HG03354 (cell line): ENCODE results near the gene BMP7.

Experiments
- ATAC-seq: cut with Tn5 transposase; IDR thresholded peaks from one replicate; pipeline ENCODE4 v1.9.1; 2021; ENCODE audit warnings: mild to moderate bottlenecking; ENCODE audit not compliant: unreplicated experiment, poor library complexity, severe bottlenecking

The BMP7 gene

DNA sequence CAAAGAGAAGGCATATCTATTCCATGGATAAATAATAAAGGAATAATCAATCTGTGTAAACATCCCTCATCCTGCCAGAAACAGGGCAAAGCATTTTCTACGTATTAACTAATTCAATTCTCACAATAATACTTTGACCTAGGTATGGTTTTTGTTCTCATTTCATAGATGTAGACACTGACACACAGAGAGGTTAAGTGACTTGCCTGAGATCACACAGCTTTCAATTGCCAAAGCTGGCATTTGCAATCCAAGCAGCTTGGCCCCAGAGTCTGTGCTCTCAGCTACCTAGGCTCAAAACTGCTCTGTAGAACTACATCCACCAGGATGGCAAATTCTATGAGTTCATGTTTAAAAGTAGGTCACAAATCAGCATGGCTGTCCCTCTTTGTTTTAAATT, 124.9 kb downstream of the BMP7 start:
- no peak for ATAC-seq

DNA sequence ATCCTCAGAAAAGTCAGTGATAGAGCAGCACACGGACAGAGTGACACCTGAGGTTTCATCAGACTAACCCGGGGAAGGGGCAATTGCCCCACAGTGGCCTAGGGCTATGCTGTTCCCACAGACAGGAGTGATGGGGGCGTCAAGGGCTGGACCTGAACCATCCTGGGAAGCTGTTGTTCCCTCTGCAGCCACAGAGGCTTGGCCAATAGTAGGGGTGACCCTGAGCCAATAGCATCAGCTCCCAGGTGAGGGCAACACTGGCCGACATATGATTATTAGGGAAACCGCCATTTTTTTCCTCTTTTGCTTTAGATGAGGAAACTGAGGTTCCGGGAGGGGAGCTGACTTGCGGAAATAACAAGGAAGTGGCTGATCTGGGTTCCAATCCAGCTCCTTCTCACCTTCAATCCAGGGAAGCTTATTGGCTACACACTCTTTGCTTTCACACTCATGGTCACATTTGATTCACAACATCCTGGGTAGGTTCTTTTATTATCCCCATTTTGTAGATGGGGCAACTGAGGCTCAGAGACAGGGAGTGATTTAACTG, 126.0 kb downstream of the BMP7 start:
- no peak for ATAC-seq

DNA sequence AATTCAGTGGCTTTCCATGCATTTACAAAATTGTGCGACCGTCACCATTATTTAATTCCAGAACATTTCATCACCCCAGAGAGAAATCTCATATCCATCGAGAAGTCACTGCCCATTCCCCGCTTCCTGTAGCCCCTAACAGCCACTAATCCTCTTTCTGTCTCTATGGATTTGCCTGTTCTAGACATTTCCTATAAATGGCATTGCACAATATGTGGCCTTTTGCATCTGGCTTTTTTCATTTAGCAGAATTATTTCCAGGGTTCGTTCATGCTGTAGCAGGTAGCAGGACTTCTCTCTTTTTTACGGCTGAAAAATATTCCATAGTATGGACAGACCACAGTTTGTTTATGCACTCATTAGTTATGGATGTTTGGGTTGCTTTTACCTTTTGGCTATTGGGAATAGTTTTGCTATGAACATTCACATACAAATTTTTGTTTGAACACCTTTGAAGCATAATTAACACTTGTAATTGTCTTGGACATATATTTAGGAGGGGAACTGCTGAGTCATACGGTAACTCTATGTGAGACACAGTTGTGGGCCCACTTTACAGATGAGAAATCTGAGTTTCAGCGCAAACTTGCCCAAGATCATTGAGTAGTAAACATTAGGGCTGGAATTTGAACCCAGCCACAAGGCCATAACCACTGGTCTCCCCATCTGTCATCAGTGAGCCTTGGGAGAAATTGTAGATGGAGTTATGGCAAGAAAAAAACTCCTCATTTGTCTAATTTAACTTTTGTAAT, 126.9 kb downstream of the BMP7 start:
- no peak for ATAC-seq

DNA sequence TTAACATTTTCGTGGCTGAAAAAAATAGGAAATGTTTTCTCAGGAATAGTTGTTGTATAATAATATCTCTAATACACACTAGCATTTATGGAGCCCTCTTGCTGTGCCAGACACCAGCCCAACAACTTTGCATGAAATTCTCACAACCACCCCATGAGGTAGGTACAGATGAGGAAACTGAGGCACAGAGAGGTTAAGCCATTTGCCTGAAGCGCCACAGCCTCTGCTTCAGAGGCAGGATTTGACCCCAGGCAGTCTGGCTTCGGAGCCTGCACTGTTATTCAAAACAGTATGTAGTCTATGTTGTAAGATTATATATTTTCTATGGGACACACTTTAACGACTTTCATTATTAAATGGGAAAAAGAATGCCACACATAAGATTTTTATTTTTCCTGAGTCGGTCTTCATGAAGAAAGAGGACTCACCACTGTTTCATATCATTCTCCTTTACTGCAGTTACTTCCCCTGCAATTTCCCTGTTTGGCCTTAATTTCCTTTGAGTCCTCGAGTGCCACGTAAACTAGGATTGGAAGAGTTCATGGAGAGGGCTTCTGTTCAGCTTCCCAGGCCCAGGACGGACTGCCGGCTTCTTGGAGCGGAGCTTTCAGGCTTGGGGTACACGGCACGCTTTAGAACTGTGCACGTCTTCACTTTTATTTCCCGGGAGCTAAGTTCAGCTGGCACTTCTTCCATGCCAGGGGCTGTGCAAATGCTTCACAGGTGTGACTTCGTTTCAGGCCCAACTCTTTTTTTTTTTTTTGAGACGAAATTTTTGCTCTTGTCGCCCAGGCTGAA, 128.0 kb downstream of the BMP7 start:
- no peak for ATAC-seq

DNA sequence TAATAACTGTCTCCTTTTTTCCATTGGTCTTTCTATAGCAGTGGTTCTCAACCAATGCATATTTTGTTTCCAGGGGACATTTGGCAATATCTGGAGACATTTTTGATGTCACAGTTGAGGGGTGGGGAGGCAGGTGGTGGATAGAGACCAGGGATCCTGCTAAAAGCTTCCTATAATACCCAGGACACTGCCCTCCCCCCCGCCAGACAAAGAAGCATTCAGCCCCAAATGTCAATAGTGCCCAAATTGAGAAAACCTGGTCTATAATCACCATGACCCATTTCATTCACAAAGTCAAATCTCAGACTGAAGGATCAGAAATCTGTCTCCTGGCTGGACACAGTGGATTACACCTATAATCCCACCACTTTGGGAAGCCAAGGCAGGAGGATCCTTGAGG, 128.8 kb downstream of the BMP7 start:
- no peak for ATAC-seq

GRCh38 chr20:57136734-57137133, 129.7 kb downstream of the BMP7 start:
- ATAC-seq = no peak

DNA sequence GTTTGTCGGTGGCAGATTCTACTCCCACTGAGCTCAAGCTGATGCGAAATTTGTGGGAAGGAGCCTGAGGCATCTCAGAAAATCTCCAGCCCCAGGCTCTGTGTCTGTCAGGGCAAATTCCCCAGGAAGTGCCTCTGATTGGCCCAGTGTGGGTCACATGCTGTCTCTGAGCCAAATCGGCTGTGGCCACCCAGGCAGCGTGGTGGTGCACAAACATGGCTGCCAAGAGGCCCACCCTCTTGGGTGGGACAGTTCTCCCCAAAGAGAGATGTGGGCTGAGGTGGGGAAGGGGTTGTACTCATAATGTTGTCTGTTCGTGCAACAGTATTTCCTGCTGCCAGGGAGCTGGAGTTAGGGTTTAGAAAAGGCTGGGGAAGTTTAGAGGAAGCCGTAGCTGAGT, 130.6 kb downstream of the BMP7 start:
- no peak for ATAC-seq

DNA sequence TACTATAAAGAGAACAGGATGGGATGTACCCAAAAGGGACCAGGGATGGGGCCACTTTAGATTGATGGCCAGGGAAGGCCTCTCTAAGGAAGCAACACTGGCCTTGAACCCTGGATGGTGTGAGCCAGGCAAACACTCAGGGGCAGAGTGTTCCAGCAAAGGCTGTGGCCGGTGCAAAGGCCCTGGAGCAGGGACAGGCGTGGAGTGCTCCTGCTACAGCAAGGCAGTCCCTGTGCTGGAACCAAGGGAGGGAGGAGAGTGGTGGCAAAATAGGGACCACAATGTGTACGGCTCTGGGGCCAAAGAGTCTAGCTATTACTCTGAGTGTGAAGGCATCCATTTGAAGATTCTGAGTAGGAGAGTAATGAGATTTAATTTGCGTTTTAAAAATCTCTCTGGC, 131.6 kb downstream of the BMP7 start:
- ATAC-seq = no peak

GRCh38 chr20:57133926-57134650, 132.4 kb downstream of the BMP7 start:
- no peak for ATAC-seq

GRCh38 chr20:57131601-57132391, 134.6 kb downstream of the BMP7 start:
- no peak for ATAC-seq

DNA sequence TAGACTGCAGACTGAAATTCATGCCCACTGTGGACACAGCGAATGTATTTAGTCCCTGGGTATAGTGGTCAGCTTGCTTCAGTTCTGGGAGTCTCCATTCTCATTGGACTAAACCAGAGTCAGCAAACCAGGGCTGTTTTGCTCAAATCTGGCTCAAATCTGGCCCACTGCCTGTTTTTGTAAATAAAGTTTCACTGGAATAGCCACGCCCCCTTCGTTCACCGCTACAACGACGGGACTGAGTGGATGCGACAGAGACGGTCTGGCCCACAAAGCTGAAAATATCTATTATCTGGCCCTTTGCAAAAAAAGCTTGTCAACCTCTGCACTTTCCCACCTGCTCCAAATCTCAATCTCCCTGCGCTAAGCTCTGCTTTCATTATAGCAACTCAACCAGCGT, 135.4 kb downstream of the BMP7 start:
- no peak for ATAC-seq

DNA sequence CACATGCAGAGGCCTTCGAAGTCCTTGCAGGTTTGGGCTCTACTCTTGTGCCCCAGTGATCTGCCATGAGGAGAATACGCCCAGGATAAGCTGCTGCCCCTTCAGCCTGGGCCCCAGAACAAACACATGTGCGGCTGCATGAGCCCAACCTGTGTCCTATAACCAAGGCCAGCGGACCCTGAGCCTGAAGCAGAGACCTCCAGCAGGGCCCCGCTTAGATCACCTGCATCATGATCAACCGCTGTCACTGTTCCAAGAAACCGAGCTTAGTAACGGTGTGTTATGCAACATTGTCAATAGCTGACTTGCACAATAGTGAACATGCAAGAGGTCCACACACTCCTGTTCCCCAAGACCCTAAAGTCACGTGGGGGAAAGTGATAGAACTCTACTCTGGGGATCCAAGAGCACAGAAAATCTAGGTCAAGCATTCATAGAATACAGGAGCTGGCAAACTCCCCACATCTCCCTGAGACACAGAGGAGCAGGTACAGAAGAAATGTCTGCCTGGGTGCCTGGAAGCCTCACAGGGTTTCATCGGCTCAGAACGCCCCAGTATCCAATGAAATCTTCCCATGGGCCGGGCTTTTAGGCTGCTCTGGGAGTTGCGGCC, 136.2 kb downstream of the BMP7 start:
- no peak for ATAC-seq

DNA sequence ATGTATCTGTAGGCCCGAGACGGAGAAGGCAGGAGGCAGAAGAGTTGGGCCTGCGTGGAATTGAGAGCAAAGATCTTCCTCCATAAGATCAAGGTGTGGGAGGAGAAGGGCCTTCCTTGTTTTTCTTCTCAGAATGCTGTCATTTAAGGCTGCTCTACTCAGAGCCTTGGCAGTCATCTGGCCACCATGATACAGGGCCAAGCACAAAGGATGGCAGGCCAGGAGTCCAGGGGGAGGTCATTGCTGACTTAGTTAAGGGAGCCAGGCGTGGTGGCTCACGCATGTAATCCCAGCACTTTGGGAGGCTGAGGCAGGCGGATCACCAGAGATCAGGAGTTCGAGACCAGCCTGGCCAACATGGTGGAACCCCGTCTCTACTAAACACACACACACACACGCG, 137.1 kb downstream of the BMP7 start:
- ATAC-seq = no peak

DNA sequence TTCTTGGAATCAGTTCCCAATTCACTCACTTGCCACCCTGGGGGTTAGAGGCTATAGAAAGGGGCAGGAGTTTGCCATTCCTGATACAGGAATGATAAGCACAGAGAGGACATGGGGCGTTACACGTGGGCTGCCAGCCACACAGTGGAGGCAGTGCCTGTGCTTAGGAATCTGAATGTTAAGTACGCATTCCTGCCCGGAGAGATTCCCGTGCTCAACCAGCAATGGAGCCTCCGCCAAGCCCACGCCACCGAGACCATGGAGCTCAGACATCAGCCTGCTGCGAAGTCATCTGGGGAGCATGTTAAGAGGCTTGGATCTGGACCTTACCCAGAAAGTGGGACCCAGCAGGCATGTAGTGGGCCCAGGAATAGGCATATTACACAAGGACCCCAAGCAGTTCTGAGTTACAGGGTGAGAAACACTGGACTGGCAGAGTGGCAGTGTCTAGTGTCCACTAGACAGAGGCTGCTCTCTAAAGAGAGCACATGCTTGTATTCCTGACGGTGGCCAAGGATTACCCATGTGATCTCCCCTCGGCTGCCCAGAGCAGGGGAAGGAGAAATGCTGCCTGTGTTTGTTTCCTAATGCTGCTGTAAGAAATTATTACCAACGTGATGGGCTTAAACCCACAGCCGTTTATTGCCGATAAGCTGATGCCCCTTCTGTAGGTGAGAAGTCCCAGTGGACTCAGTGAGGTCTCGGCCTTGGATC, 138.2 kb downstream of the BMP7 start:
- no peak for ATAC-seq

DNA sequence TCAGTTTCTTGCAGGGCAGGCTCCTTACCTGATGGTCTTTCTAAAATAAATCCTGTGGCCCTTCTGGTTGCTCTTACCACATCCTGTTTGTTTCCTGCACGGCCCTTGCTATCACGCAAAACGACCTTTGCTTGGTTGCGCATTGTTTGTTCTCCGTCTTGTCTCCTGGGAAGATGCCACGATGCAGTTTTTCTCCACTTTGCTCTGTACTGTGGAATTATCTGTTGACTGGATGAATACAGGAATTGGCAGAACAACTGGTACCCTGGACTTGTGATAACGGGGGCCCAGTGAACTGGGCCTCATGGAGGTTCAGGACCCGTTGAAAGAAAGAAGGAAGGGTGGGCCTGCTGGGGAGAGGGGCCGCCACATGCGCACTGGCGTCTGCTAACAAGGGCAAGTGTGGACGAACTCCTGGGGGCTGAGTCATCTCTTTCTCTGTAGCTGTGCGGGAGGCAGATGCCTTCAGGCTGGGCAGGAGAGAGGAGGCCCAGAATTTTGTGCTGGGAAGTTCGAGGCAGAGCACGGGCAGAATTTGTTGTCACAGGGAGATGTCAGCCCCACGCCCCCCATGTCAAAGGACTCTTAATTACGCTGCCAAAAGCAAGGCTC, 139.9 kb downstream of the BMP7 start:
- ATAC-seq = no peak

DNA sequence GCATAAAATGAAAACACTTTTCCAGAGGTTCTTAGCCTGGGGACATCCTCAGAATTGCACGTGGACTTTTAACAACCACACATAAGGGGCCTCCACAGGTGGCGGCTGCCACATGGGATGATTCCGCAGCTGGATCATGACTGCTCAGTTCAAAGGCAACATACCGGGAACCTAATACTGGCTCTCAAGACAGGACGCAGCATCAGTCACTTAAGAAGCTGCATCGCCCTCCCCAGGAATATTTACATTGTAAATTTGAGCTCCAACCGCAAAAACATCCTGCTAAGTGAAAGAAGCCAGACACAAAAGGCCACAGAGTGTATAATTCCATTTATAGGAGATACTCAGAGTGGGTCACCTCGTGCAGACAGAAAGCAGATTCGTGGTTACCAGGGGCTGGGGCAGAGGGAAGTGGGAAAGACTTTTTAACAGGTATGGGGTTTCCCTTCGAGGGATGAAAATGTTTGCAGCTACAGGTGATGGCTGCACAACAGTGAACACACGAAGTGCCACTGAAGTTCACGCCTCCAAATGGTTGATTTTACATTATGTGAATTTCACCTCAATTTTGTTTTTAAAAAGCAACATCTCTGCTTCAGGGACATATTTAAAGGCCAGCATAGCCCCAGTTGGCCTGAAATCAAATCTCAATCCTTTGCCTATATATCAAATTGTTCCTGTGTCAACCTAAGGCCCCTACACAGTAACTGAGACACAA, 141.5 kb downstream of the BMP7 start:
- ATAC-seq = no peak

DNA sequence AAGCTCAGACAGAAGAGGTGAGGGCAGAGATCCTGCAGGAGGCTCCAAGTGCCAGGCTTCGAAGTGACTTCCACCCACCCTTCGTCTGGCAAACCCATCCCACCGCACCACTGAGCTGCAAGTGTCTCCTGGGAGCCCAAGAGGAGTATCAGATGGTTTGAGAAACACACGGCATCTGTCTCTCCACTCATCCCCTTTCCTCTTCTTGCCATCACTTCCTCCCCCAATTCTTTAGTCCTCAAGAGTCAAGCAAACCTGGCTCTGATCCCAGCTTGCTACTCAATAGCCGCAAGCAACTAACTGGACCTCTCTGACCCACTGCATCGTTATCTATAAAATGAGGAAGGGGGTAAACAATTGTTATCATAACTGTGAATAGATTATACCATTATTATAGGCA, 142.1 kb downstream of the BMP7 start:
- ATAC-seq = no peak

DNA sequence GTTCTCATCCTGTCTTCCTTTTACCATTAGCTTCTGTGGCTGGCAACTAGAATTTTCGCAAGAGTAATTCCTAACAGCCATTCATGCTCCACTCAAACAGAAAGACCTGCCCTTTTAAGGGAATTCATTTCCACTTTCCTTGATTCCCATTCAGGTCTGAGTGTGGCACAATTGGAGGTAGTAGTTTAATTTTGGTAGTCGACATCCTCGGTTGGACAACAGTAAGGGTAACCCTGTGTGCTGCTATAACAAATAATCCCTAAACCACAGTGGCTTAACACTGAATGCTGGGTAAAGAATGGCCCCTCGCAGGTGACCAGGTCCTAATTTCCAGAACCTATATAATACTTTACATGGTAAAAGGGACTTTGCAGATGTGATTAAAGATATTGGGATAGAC, 142.9 kb downstream of the BMP7 start:
- ATAC-seq = no peak
